HTR-8/SVneo (cell line): Measurements from ENCODE around the gene IL3.
A peak's percentile ranks its signal among the peaks of the same experiment; 100 is the strongest.

ENCODE experiments used
- DNase-seq: peaks from one replicate; pipeline ENCODE4 v3.0.0; 2011; ENCODE audit warnings: low spot score, mixed read lengths; ENCODE audit not compliant: insufficient read length
- FAIRE-seq: peaks from 2 replicates; lab custom pipeline; 2011; peaks lifted over from hg19 to GRCh38; lab: Jason Lieb, UNC

The IL3 gene, protein sequence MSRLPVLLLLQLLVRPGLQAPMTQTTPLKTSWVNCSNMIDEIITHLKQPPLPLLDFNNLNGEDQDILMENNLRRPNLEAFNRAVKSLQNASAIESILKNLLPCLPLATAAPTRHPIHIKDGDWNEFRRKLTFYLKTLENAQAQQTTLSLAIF

GRCh38 chr5:132060501-132061161 is at the start of gene IL3:
Gene IL3 (plus strand): TSS chr5:132060655. CDS start chr5:132060707, 52 bp downstream.
- DNase-seq (no peak), FAIRE-seq (no peak)

GRCh38 chr5:132010989-132011621 is 49.4 kb upstream of the IL3 start:
- no peak for FAIRE-seq
- DNase-seq: no peak

DNA sequence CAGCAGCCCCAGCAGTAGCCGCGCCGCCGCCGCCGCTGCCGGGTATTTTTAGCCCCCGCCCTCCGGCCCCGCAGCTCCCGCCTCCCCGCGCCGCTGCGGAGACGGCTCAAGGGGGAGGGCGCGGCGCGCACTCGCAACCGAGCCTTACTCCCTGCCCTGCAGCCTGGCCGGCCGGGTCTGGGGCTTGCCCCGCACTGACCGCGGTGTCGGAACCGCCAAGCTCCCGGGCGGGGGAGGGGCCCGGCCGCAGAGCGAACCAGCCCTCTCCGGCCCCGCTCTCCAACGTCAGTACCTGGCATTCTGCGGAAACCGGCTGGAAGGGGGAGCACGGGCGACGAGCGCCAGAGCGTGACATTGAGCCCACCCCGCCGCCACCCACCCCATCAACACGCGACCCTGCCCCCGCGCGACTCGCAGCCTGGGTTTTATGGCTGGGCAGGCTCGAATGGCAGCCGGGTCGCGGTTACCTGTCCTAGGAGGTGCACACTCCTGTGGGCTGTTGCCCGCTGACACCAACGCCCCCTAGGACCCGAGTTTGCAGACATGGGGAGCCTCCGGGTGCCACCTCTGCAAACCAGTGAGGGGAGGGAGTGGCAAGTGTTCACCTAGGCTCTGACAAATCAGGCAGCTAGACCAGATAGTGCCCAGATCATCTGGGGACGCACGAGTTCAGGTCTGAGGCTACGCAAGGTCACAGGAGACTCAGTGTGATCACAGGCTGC is 48.7 kb upstream of the IL3 start, which contains the start of gene ACSL6:
Gene ACSL6, minus strand, starts transcription at position 37 of the 722 bp plus-strand sequence. CDS start 105 bp downstream, outside the sequence.
- FAIRE-seq: no peak
- DNase-seq: no peak

DNA sequence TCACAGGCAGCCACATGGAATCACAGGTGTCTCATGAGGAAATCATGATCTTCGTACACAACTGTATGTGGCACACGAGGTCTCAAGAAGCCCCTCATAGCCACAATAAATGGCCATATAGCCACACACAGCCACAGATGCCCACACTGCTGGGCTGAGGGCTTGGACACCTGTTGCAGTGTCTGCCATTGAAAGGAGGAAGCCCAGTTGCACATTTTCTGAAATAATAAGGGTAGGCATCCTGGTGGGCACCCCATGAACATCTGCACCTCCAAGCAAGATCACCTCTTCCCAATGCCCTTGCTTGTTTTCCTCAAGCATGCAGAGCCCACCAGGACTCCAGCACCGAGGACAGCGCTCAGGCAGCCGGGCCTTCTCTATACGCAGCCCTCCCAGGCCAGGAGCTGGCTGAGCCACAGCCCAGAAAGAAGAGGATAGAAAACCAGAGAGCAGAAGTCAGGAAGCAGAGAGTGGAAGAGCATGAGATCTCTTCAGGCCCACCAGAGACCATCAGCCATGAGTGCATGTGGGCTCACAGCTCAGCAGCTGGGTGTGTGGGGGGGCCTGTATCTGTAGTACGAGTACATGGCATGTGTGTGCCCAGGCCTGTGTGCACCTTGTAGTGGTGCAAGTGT is 48.0 kb upstream of the IL3 start:
- FAIRE-seq: no peak
- peak; percentile 43 for DNase-seq

- FAIRE-seq: no peak
- no peak for DNase-seq
Observed at GRCh38 chr5:132013006-132013689, 47.3 kb upstream of the IL3 start.

DNA sequence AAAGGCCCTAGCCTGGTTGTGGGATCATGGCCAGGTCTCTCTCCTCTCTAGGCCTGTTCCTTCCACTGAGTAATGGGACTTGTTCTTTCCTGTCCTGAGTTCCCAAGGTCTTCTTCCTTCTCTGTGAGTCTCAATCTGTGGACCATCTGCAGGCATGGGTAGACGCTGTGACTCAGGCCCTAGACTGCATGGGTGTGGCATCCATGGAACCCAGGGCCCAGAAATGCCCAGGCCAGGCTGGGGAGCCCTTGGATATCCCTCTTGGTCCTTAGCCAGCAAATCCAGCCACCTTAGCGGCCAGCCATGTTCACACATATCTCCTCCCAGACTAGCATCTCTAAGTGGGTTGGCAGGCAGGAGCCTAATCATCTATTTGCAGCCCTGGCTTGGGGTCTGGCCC is 46.7 kb upstream of the IL3 start:
- no peak for FAIRE-seq
- DNase-seq: no peak

DNA sequence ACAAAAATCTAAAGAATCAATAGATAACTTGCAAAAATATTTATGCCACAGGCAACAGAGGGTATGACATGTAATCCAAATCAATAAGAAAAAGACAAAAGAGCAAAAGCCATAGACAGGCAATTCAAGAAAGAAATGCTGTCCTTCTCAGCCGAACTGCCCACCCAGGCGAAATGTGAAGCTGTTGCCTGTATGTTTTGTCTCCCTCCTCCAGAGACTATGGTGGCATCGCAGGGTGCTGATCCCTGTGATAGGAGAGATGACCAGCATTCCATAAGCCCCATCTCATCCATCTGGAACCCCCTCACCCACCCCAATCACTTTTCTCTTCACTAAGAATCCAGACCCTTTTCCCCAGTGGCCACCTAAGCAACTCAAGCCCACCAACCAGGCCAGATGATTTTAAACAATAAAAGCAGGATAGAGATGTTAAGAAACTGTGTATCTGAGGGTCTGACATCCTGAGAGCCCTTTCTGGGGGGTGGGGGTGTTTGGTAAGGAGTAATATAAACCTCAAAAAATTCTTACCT is 43.7 kb upstream of the IL3 start:
- no peak for DNase-seq
- FAIRE-seq: no peak

DNA sequence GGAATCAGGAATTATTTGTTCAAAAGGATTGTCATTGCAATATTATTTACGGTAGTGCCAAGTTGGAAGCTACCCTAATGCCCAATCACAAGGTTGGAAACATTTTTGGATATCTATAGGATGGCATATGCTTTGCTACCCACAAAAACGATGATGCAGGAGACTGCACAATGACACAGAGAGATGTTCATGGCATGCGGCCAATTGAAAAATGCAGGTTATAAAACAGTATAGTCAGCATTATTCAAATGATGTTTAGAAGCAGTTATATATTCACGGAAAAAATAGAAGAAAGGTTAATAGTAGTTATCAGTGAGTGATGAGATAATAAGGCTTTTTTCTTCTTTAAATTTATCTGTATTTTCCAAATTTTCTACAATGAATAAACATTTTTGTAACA is 43.1 kb upstream of the IL3 start:
- FAIRE-seq (no peak), DNase-seq (no peak)

GRCh38 chr5:132017738-132018625 is 42.5 kb upstream of the IL3 start:
- FAIRE-seq: no peak
- DNase-seq: no peak

GRCh38 chr5:132019337-132019736 is 41.1 kb upstream of the IL3 start:
- FAIRE-seq: no peak
- no peak for DNase-seq

DNA sequence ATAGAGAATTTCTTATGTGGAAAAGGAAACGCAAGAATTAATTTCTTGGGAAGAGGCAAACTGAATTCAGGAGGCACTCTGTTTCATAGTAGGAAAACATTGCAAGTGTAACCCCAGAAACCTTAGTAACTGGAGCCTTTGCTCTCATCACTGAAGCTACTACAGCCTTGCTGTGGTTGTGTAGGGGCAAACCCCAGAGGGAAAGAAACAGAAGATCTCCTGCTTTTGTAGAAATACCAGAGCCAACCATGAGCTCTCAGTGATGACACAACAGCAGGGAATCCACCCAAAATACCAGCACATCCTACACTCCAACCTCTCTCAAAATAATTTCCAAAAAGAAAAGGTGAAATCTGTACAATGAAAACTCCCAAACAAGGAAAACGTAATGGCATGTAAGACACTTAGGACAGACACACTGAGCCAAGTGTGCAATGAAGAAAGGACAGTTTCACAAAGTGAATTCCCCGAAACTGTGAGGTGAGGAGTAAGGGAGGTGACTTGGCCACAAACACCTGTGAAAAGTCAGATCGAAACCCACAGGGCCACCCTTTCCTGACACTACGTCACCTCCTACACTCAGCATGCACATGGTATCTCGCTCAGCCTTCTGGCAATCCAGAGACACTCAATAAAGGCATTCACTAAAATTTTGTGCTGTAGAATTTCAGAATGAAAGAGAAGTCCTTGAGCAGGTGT is 40.4 kb upstream of the IL3 start:
- DNase-seq (no peak), FAIRE-seq (no peak)

GRCh38 chr5:132020568-132021339 is 39.7 kb upstream of the IL3 start:
- no peak for DNase-seq
- no peak for FAIRE-seq

- DNase-seq (no peak), FAIRE-seq (no peak)
Observed at GRCh38 chr5:132021654-132022053, 38.8 kb upstream of the IL3 start.

DNA sequence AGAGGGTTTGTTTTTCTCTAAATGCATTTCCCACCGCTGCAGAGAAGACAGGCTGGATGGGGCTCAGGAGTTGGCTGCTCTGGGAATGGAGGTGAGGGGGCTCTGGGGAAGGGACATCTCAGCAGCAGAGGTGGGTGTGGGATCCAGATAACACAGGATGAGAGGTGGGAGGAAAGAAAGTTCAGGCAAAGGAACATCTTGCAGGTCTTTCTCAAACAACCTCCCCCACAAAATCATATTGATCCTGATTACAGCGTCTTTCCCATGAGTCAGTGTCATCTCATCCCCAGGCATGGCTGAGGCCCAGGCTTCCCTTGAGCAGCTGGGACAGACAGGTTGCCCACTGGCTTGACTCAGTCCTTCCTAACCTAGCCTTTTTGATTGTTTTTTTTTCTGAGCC is 37.7 kb upstream of the IL3 start:
- DNase-seq: no peak
- no peak for FAIRE-seq

DNA sequence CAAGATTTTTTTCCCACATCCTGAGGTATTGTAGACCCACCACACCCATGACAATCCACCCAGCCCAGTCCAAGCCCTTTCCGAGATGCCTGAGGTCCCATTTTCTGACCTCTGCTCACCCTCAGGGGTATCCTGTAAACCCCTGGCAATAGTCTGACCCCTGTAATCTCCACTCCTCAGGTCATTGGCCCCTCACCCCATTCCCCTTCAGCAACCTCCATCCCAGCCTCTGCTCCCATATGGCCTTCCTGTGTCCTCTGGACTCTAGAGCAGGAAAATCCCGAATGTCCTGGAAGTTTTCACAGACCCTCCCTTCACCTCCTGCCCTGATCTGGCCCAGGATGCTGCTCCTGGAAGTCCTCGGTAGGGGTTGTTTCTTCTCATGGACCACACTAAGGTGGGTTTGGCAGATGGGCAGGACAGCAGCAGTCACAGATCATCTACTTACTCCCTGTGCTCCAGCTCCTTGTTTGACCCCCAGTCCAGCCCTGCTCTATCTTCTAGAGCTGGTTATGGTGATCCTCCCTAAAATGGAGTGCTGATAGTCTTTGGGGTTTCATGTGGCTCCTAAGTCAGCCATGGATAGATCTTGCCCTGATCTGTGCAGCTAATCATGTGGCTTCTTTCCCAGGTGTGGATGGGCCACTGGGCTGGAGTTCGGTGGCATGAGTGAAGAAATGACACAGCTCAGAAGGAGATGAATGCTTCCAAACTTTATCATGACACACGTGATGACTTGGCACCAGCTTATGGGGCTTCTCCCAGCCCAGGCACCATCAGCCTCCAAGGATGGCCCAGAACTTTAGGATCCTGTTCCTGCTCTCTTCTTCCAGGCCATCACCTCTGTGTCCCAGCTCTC is 37.0 kb upstream of the IL3 start:
- FAIRE-seq (no peak), DNase-seq (no peak)

GRCh38 chr5:132024117-132024435 is 36.4 kb upstream of the IL3 start:
- no peak for DNase-seq

More at GRCh38 chr5:132024117-132024435, 36.4 kb upstream of the IL3 start:
- FAIRE-seq: no peak
